HG02884 (cell line): ENCODE measurements around the gene TRAPPC2B.
A peak's percentile ranks its signal among the peaks of the same experiment; 100 is the strongest.
"Not testable (repeated sequence)": the region's sequence is repeated elsewhere in the genome, so short reads cannot be mapped to it uniquely, and the experiment has no call there.

ENCODE experiments used
- ATAC-seq: cut with Tn5 transposase; IDR thresholded peaks from one replicate; pipeline ENCODE4 v1.9.1; 2021; ENCODE audit warnings: mild to moderate bottlenecking, moderate library complexity; ENCODE audit not compliant: unreplicated experiment

The TRAPPC2B gene

GRCh38 chr19:57374179-57374578, 10.8 kb downstream of the TRAPPC2B start:
- no peak for ATAC-seq

GRCh38 chr19:57374647-57375046, 11.3 kb downstream of the TRAPPC2B start:
- ATAC-seq = not testable (repeated sequence)

- no peak for ATAC-seq
Observed at GRCh38 chr19:57376151-57376550, 12.8 kb downstream of the TRAPPC2B start.

GRCh38 chr19:57377498-57378146, 14.3 kb downstream of the TRAPPC2B start:
- ATAC-seq = no peak

- no peak for ATAC-seq
Observed at GRCh38 chr19:57380923-57381322, 17.6 kb downstream of the TRAPPC2B start.

GRCh38 chr19:57382806-57383488, 19.6 kb downstream of the TRAPPC2B start:
- ATAC-seq = no peak

- no peak for ATAC-seq
Observed at GRCh38 chr19:57389194-57389729, 25.9 kb downstream of the TRAPPC2B start.

GRCh38 chr19:57389730-57390598, 26.6 kb downstream of the TRAPPC2B start, which contains the start of gene ZNF548:
Gene ZNF548, plus strand, starts transcription at chr19:57389854. Its CDS starts 246 bp downstream, at chr19:57390100.
- ATAC-seq = peak; percentile 97

GRCh38 chr19:57395710-57396109, 32.4 kb downstream of the TRAPPC2B start:
- ATAC-seq = no peak

- ATAC-seq = no peak
Observed at GRCh38 chr19:57398868-57399267, 35.5 kb downstream of the TRAPPC2B start.

GRCh38 chr19:57403737-57404563, 40.6 kb downstream of the TRAPPC2B start:
- ATAC-seq = no peak

- no peak for ATAC-seq
Observed at GRCh38 chr19:57406516-57407123, 43.3 kb downstream of the TRAPPC2B start.

GRCh38 chr19:57410877-57411671, 47.7 kb downstream of the TRAPPC2B start, which contains the start of gene ZNF17:
Gene ZNF17, plus strand, starts transcription at chr19:57411161. Its CDS starts 2,455 bp downstream, at chr19:57413616.
- peak; percentile 96 for ATAC-seq
